Colonic mucosa (tissue), 4 donors: ENCODE measurements around the gene ASTN2. TPM values are rescaled to one million over a fixed set of nuclear protein-coding genes. Genes with fewer than 3 reads are reported as not detected.

Source experiments
- DNase-seq: peaks from one replicate; pipeline ENCODE4 v3.0.0-alpha.2; 2020
- H3K27ac ChIP-seq: fragments of 200-600 bp; one replicate; pipeline ENCODE4 v1.8.0; 2021
- H3K27me3 ChIP-seq: fragments of 200-600 bp; one replicate; pipeline ENCODE4 v1.8.0; 2021
- H3K36me3 ChIP-seq: fragments of 200-600 bp; one replicate; pipeline ENCODE4 v1.8.0; 2021
- H3K4me1 ChIP-seq: fragments of 200-600 bp; one replicate; pipeline ENCODE4 v1.8.0; 2021; ENCODE audit warnings: mild to moderate bottlenecking
- H3K4me3 ChIP-seq: fragments of 200-600 bp; one replicate; pipeline ENCODE4 v1.8.0; 2021
- H3K9ac ChIP-seq, 2 donors: one replicate each; pipeline ENCODE4 v1.7.0; 2013; ENCODE audit warnings: control low read depth in 2 of 2, low read depth in 2 of 2, low read length in 2 of 2
- H3K9me3 ChIP-seq: fragments of 200-600 bp; one replicate; pipeline ENCODE4 v1.8.0; 2021
- intact Hi-C: fragments of 100-400 bp; cut with DNase I; formaldehyde crosslinking; loops from one replicate; pipeline ENCODE4 v1.14.1; 2022
- total RNA-seq, 2 donors: library from RNA; stranded (reverse); fragmentation: NEBNext Ultra II Directional in 1 of 2; extraction: Animal tissue kit (Norgen Biotek cat#: 25700) in 1 of 2; gene quantifications; one replicate each; pipeline ENCODE4 v1.2.1, GENCODE V29; 2021
- TF ChIP-seq, protein P1 (sequence below): fragments of 200-600 bp; IDR thresholded peaks from one replicate; pipeline ENCODE4 v1.8.0; 2022; ENCODE audit warnings: antibody characterized with exemption, mild to moderate bottlenecking
- donor health status: healthy.
- donor health status: DM: no; HTN: no; CAD: no.
- donor health status: DM: no; HTN: no; CAD: no.

The ASTN2 gene
- total RNA-seq, 2 donors from 2014 or later, result 2.5 to 6.1 TPM

DNA sequence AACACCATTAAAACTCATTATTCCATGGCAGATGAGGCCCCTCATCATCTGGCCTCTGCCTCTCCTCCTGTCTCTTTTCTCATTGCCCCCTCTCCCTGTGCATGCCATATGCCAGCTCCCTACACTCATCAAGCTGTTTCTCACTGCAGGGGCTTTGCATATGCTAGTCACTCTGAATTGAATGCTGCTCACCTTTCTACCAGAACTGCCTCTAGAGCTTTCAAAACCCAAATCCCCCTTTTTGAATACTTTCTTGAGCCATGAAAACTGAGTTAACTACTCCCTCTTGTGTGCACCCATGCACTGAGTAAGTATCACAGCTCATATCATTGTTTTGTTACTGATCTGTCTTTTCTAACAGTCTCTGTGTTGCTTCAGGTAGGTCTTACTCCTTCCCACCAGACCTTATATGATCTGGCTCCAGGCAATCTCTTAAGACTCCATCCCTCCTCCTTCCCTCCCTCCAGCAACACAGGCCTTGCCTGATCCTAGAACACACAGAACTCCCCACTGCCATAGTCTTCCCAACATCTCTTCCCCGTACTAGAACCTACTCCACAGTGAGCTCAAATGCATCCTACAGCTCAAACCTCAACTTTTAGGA lies 60.5 kb downstream of the ASTN2 start:
- H3K27ac ChIP-seq, result no peak overlapping the region
- no peaks in the 10 kb centered on the region for H3K9me3 ChIP-seq
- intact Hi-C loops, result no loop called here

DNA sequence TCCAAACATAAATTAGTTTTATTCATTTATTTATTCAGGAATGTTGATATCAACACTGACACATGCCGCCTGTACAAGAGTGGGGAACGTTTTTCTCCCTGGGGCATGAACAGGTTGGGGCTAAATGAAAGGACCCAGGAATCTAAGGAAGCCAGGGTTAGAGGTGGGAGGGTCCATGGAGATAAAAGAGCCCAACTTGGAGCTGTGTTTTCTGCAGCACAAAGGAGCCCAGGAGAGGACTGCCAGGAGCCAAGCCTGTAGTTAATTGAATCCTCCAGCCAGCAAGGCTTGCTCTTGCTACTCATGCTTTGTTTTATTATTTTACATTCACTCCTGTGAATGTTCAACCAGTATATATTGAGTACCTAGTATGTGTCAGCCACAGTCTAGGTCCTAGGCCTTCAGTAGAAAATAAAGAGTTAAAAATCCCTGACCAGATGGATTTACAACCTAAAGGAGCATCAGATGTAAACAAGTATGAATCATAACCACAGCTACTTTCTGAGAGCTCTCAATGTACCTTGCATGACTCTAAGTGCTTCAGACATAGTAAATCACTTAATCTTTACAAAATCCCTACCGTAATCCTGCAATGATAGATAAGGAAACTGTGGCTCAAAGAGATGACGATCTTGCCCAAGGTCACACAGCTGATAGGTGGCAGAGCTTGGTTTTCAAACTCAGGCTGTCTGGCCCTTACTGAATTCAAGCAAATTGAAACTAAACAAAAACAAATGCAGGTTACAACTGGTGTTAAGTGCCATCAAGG lies 69.8 kb downstream of the ASTN2 start:
- TF ChIP-seq, protein P1, sequence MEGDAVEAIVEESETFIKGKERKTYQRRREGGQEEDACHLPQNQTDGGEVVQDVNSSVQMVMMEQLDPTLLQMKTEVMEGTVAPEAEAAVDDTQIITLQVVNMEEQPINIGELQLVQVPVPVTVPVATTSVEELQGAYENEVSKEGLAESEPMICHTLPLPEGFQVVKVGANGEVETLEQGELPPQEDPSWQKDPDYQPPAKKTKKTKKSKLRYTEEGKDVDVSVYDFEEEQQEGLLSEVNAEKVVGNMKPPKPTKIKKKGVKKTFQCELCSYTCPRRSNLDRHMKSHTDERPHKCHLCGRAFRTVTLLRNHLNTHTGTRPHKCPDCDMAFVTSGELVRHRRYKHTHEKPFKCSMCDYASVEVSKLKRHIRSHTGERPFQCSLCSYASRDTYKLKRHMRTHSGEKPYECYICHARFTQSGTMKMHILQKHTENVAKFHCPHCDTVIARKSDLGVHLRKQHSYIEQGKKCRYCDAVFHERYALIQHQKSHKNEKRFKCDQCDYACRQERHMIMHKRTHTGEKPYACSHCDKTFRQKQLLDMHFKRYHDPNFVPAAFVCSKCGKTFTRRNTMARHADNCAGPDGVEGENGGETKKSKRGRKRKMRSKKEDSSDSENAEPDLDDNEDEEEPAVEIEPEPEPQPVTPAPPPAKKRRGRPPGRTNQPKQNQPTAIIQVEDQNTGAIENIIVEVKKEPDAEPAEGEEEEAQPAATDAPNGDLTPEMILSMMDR, result no peak
- H3K27ac ChIP-seq, result no peak overlapping the region
- DNase-seq, result no peak
- no peaks in the 10 kb centered on the region for H3K27me3 ChIP-seq
- no peak overlapping the region for H3K4me3 ChIP-seq
- no peaks in the 10 kb centered on the region for H3K4me1 ChIP-seq
- no peak overlapping the region for H3K9ac ChIP-seq
- no peaks in the 10 kb centered on the region for H3K9me3 ChIP-seq
- intact Hi-C loops, result no loop called here
- H3K36me3 ChIP-seq, result no peaks in the 10 kb centered on the region

More for the DNA sequence above, 60.5 kb downstream of the ASTN2 start:
- H3K4me3 ChIP-seq, result no peak overlapping the region
- no peaks in the 10 kb centered on the region for H3K36me3 ChIP-seq
- no peak overlapping the region for H3K9ac ChIP-seq
- H3K4me1 ChIP-seq, result no peaks in the 10 kb centered on the region
- DNase-seq, result no peak
- TF ChIP-seq, protein P1, result no peak
- H3K27me3 ChIP-seq, result no peaks in the 10 kb centered on the region

DNA sequence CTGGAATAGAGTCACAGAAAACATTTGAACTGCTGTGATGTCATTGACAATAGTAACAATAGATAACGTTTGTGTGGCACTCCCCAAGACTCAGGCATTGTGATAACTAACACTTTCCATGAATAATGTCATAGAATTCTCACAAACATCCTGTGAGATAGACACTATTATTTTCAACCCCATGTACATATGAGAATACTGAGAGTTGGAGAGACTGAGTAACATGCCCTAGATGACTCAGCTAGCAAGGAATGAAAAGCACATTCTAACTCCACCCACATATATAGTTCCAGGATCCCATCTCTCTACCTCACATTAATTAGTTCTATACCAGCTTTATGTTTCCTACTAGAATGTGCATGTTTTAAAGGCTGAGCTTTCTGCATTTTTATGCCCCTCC lies 71.4 kb downstream of the ASTN2 start:
- Histone ChIP-seq H3K4me1 (no peaks in the 10 kb centered on the region), H3K36me3 (no peaks in the 10 kb centered on the region), H3K27ac (no peak overlapping the region), H3K27me3 (no peaks in the 10 kb centered on the region), H3K4me3 (no peak overlapping the region), H3K9me3 (no peaks in the 10 kb centered on the region), H3K9ac (no peak overlapping the region)
- TF ChIP-seq, protein P1, result no peak
- DNase-seq, result no peak
- intact Hi-C loops, result no loop called here

DNA sequence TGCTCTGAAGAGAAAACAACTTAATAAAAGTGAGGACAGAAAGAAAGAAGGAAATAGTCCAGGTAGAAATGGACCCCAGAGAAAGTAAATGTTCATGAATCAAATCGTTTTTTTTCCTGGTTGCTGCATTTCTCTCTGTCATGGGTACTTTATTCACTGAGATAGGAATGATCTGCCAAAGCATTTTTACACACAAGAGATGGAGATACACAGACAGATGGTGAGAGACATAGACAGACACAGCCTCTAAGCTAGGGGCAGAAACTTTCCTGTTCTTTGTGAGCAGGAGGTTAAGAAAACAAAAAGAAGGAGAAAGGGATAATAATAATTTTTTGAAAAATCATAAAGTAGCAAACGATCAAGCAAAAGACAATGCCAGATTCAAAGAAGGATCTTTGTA lies 73.7 kb downstream of the ASTN2 start:
- Histone ChIP-seq H3K4me1 (no peaks in the 10 kb centered on the region), H3K27me3 (no peaks in the 10 kb centered on the region), H3K9ac (no peak overlapping the region), H3K36me3 (no peaks in the 10 kb centered on the region), H3K27ac (no peak overlapping the region), H3K9me3 (no peaks in the 10 kb centered on the region), H3K4me3 (no peak overlapping the region)
- TF ChIP-seq, protein P1, result no peak
- no peak for DNase-seq
- intact Hi-C loops, result no loop called here

DNA sequence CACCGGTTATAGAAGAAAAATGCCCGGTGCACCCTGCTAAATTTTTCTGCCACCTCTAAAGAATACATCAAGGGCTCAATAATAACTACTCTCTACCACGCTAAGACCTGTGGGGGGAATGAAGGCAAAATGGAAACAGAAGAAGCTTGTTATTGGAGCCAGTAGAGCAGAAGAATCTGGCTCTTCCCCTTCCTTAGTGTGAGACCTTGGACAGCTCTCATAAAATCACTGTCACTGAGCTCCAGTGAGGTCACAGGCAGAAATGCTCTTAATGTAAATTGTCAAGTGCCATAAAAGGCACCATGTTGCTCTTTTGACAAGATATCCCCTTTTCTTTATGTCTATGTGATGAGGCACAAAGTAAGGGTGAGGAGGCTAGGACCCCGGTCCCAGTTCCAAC lies 74.4 kb downstream of the ASTN2 start:
- Histone ChIP-seq H3K4me3 (no peak overlapping the region), H3K27ac (no peak overlapping the region), H3K36me3 (no peaks in the 10 kb centered on the region), H3K4me1 (no peaks in the 10 kb centered on the region), H3K27me3 (no peaks in the 10 kb centered on the region), H3K9me3 (no peaks in the 10 kb centered on the region), H3K9ac (no peak overlapping the region)
- intact Hi-C loops, result no loop called here
- no peak for DNase-seq
- TF ChIP-seq, protein P1, result no peak
